ENCODE data around the gene SNX30.

SNX30 gene

DNA sequence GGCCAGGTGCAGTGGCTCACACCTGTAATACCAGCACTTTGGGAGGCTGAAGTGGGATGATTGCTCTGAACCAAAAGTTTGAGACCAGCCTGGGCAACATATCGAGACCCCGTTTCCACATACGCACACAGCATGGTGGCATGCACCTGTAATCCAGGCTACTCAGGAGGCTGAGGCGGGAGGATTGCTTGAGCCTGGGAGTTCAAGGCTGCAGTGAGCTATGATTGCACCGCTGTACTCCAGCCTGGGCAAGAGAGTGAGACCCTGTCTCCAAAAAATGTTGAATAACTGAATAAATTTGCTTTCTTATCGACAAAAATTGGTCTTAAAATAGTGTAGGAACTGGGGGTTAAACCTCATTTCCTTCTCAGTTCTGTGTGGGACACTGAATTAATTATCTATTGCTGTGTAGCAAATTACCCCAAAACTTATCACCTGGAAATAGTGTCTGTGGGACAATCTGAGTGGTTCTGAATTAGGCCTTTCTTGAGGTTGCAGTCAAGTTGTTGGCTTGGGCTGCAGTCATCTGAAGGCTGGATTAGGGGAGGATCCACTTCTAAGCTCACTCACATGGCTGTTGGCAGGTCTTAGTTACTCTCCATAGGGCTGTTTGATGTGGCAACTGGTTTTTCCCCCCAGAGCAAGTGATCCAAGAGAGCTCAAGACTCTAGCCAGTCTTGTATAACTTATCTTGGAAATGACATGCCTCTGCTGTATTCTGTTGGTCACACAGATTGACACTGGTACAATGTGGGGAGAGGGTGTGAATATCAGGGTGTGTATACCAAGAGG, 2.0 kb downstream of the SNX30 start:
- no peak for DNase-seq (ENCODE audit: low read depth)
- no peak overlapping the region for H3K4me3 ChIP-seq (ENCODE audit: low read depth, low read length)
- TF ChIP-seq, protein P1, sequence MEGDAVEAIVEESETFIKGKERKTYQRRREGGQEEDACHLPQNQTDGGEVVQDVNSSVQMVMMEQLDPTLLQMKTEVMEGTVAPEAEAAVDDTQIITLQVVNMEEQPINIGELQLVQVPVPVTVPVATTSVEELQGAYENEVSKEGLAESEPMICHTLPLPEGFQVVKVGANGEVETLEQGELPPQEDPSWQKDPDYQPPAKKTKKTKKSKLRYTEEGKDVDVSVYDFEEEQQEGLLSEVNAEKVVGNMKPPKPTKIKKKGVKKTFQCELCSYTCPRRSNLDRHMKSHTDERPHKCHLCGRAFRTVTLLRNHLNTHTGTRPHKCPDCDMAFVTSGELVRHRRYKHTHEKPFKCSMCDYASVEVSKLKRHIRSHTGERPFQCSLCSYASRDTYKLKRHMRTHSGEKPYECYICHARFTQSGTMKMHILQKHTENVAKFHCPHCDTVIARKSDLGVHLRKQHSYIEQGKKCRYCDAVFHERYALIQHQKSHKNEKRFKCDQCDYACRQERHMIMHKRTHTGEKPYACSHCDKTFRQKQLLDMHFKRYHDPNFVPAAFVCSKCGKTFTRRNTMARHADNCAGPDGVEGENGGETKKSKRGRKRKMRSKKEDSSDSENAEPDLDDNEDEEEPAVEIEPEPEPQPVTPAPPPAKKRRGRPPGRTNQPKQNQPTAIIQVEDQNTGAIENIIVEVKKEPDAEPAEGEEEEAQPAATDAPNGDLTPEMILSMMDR (IDR thresholded peaks at IDR 0.05; ENCODE audit: insufficient read depth, low read depth, low read length, missing control alignments) = no peak

DNA sequence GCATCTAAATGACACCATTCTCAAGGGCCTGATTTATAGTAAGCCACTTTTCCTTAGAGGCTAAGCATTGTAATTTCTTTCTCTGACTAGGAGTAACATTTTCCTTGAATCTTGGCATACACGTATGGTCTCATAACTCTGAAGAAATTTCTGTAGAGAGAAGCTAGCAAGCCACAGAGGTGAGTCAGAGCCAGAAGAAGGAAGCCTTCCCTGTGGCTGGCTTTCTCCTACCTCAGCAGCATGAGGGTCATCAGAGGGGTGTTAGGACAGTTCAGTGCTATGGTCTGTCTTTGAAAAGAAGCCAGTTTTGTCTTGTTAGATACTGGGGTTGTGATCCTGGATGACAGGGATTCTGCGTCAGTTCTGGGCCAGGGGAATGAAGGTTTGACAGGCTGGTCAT, 3.2 kb downstream of the SNX30 start:
- TF ChIP-seq, protein P1 (IDR thresholded peaks at IDR 0.05; ENCODE audit: insufficient read depth, low read depth, low read length, missing control alignments) = no peak
- DNase-seq (ENCODE audit: low read depth) = no peak
- H3K4me3 ChIP-seq (ENCODE audit: low read depth, low read length) = no peak overlapping the region

DNA sequence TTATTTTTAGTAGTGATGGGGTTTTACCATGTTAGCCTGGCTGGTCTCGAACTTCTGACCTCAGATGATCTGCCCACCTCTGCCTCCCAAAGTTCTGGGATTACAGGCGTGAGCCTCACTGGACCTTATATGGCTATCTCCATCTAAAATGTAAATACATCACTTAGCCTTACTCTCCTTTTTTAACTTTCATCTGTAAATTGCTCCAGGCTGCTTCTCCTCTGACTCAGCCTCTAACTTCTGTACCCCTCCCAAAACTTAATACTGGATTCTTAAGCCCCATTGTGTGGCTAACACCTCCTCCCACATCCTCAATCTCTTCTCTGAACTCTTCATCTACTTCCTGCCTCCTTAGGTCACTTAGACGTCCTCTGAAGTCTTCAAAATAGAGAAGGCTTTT, 4.0 kb downstream of the SNX30 start:
- peak; percentile 44 for DNase-seq (ENCODE audit: low read depth)
- TF ChIP-seq, protein P1 (IDR thresholded peaks at IDR 0.05; ENCODE audit: insufficient read depth, low read depth, low read length, missing control alignments) = no peak
- no peak overlapping the region for H3K4me3 ChIP-seq (ENCODE audit: low read depth, low read length)

DNA sequence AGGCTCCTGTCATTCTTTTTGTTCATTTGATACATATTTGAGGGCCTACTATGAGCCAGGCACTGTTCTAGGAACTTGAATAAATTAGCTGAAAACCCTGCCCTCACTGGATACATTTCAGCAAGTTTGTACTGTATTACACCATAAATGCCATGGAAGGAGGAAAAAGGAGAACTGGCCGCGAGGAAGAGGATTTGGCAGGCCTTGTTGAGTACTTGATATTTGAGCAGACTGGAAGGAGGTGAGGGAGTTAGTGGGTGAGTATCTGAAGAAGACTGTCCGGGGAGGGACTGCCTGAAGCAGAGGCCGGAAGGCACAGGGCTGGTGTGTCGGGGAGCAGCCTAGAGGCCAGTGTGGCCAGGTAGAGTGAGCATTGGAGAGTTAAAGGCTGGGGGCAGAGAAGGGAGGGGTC, 4.5 kb downstream of the SNX30 start:
- no peak overlapping the region for H3K4me3 ChIP-seq (ENCODE audit: low read depth, low read length)
- no peak for DNase-seq (ENCODE audit: low read depth)
- TF ChIP-seq, protein P1 (IDR thresholded peaks at IDR 0.05; ENCODE audit: insufficient read depth, low read depth, low read length, missing control alignments) = no peak

DNA sequence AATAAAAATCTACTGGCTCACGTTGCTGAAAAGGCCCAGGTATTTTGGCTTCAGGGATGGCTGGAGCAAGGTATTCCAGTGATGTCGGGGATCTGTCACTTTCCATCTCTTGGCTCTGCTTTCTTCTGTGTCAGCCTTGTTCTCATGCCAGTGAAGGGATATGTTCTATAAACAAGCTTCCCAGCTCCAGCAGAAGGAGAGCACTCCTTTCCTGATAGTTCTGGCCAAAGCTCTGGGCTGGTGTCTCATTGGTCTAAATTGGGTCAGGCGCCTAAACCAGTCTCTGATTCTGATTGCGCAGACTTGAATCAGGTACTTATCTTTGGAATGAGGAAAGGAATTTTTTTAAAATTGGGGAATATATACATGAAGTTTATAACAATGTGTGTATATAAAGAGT, 5.1 kb downstream of the SNX30 start:
- no peak for DNase-seq (ENCODE audit: low read depth)
- H3K4me3 ChIP-seq (ENCODE audit: low read depth, low read length) = no peak overlapping the region
- TF ChIP-seq, protein P1 (IDR thresholded peaks at IDR 0.05; ENCODE audit: insufficient read depth, low read depth, low read length, missing control alignments) = no peak

DNA sequence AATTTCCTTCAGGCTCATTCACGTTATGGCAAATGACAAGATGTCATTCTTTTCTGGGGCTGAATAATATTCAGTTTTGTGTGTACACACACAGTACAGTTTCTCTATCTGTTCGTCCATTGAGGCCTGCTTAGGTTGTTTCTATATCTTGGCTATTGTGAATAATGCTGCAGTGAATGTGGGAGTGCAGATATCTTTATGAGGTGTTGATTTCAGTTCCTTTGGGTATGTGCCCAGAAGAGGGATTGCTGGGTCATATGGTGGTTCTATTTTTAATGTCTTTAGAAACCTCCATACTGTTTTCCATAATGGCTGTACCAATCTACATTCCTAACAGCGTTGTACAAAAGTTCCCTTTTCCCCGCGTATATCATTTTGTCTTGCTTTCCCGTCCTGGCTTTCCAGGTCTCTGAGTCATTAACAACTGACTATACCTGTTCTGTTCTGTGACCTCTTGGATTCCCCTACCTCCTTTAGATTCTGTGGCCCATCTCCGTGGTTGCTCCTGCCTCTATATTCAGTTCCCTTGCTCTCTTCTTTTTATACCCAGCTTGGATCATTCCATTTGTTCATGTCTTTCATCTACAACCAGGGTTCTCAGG, 6.8 kb downstream of the SNX30 start:
- TF ChIP-seq, protein P1 (IDR thresholded peaks at IDR 0.05; ENCODE audit: insufficient read depth, low read depth, low read length, missing control alignments) = no peak
- DNase-seq (ENCODE audit: low read depth) = no peak
- H3K4me3 ChIP-seq (ENCODE audit: low read depth, low read length) = no peak overlapping the region

Measured in GM12865 (cell line).